Measurements from ENCODE around the gene SMYD5.

Gene SMYD5

GRCh38 chr2:73257425-73258125, 43.5 kb downstream of the SMYD5 start:
- H3K9me3 ChIP-seq (ENCODE audit: insufficient read depth, low read length), result no peaks in the 10 kb centered on the region
- H4K20me1 ChIP-seq (ENCODE audit: low read depth, low read length), result no peaks in the 10 kb centered on the region; the same call in 1 of the 2 replicates
- H3K4me3 ChIP-seq (ENCODE audit: insufficient read depth, low read length, poor library complexity, severe bottlenecking), result no peak overlapping the region
- H3K36me3 ChIP-seq (ENCODE audit: low read length), result no peaks in the 10 kb centered on the region; the same call in 1 of the 2 replicates
- TF ChIP-seq EZH2phosphoT487 (conservative IDR thresholded peaks at IDR 0.05; ENCODE audit: low read length), result no peak
- TF ChIP-seq, protein P1, sequence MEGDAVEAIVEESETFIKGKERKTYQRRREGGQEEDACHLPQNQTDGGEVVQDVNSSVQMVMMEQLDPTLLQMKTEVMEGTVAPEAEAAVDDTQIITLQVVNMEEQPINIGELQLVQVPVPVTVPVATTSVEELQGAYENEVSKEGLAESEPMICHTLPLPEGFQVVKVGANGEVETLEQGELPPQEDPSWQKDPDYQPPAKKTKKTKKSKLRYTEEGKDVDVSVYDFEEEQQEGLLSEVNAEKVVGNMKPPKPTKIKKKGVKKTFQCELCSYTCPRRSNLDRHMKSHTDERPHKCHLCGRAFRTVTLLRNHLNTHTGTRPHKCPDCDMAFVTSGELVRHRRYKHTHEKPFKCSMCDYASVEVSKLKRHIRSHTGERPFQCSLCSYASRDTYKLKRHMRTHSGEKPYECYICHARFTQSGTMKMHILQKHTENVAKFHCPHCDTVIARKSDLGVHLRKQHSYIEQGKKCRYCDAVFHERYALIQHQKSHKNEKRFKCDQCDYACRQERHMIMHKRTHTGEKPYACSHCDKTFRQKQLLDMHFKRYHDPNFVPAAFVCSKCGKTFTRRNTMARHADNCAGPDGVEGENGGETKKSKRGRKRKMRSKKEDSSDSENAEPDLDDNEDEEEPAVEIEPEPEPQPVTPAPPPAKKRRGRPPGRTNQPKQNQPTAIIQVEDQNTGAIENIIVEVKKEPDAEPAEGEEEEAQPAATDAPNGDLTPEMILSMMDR (IDR thresholded peaks at IDR 0.05; ENCODE audit: insufficient read depth, low read length, poor library complexity, severe bottlenecking), result no peak
- H3F3A ChIP-seq (ENCODE audit: insufficient read depth), result peaks cover 20% of the 10 kb centered on the region
- no peaks in the 10 kb centered on the region for H3K9me2 ChIP-seq (replicated peaks; ENCODE audit: insufficient read depth, low read length)
- H3K79me2 ChIP-seq (ENCODE audit: insufficient read depth, low read length), result no peaks in the 10 kb centered on the region
- H3K4me2 ChIP-seq (ENCODE audit: low read depth, low read length, poor library complexity, severe bottlenecking), result no peak overlapping the region
- no peak overlapping the region for H3K27ac ChIP-seq (ENCODE audit: low read depth, low read length)
- H3K9ac ChIP-seq (ENCODE audit: low read length), result no peak overlapping the region
- H2AFZ ChIP-seq (ENCODE audit: low read depth, low read length, severe bottlenecking), result no peak overlapping the region
- H3K27me3 ChIP-seq (ENCODE audit: low read length), result no peaks in the 10 kb centered on the region

DNA sequence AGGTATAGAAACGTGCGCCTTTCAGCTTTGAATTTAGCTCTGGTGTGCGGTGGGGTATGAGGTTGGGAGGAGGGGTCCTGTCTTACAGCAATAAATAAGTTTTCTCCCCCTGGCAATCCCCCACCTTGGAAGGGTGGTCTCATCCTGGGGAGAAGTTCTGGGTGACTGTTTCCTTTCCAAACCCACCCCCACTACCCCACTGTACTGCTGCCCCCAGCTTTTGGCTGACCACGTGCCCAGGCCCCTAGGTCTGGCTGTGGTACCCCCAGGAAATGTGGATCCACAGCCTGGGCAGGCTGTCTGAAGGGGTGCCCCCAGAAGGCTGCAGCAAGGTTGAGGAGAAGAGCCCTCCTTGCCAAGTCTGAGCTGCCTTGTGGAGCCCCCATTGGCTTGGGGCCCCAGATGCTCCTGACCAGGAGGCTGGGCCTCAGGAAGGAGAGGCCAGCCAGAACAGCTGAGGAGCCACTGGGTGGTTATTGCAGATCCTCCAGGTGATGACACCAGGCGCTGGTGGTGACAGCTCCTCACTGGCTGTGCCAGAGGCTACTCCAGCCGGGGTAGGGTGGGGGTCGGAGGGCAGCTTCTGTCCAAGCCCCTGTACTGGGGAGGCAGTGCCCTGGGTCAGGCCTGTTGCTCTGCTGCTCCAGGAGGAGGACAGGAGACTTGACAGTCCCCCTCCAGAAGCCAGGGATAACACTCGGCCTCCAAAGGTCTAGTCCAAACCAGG, 44.3 kb downstream of the SMYD5 start:
- Histone ChIP-seq H3K9ac (ENCODE audit: low read length) (no peak overlapping the region), H3K9me2 (replicated peaks; ENCODE audit: insufficient read depth, low read length) (no peaks in the 10 kb centered on the region), H3K9me3 (ENCODE audit: insufficient read depth, low read length) (no peaks in the 10 kb centered on the region), H2AFZ (ENCODE audit: low read depth, low read length, severe bottlenecking) (no peak overlapping the region), H4K20me1 (ENCODE audit: low read depth, low read length) (no peaks in the 10 kb centered on the region), H3F3A (ENCODE audit: insufficient read depth) (peaks cover 13% of the 10 kb centered on the region), H3K79me2 (ENCODE audit: insufficient read depth, low read length) (no peaks in the 10 kb centered on the region), H3K36me3 (ENCODE audit: low read length) (no peaks in the 10 kb centered on the region), H3K27me3 (ENCODE audit: low read length) (no peaks in the 10 kb centered on the region), H3K27ac (ENCODE audit: low read depth, low read length) (no peak overlapping the region), H3K4me3 (ENCODE audit: insufficient read depth, low read length, poor library complexity, severe bottlenecking) (no peak overlapping the region), H3K4me2 (ENCODE audit: low read depth, low read length, poor library complexity, severe bottlenecking) (no peak overlapping the region)
- TF ChIP-seq, protein P1 (IDR thresholded peaks at IDR 0.05; ENCODE audit: insufficient read depth, low read length, poor library complexity, severe bottlenecking), result no peak
- TF ChIP-seq EZH2phosphoT487 (conservative IDR thresholded peaks at IDR 0.05; ENCODE audit: low read length), result no peak

DNA sequence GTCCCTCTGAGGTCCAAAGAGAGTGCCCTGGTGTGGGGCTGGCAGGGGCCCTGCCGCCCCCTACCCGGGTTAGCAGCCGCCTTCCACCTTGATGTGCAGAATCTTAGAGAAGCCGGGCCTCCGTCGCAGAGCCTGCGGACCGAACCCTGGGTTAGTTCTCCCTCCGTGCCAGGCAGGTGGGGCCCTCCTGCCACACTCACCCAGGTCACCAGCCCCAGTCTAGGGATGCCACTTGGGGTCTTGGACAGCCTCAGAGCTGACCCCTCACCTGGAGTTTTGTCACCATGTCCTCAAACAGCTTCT, 44.8 kb downstream of the SMYD5 start:
- H3K9me3 ChIP-seq (ENCODE audit: insufficient read depth, low read length), result no peaks in the 10 kb centered on the region
- H4K20me1 ChIP-seq (ENCODE audit: low read depth, low read length), result no peaks in the 10 kb centered on the region
- no peak overlapping the region for H2AFZ ChIP-seq (ENCODE audit: low read depth, low read length, severe bottlenecking)
- H3K4me2 ChIP-seq (ENCODE audit: low read depth, low read length, poor library complexity, severe bottlenecking), result no peak overlapping the region
- no peaks in the 10 kb centered on the region for H3K27me3 ChIP-seq (ENCODE audit: low read length)
- H3K36me3 ChIP-seq (ENCODE audit: low read length), result no peaks in the 10 kb centered on the region
- H3K4me3 ChIP-seq (ENCODE audit: insufficient read depth, low read length, poor library complexity, severe bottlenecking), result no peak overlapping the region
- H3K27ac ChIP-seq (ENCODE audit: low read depth, low read length), result no peak overlapping the region
- no peak for TF ChIP-seq EZH2phosphoT487 (conservative IDR thresholded peaks at IDR 0.05; ENCODE audit: low read length)
- TF ChIP-seq, protein P1 (IDR thresholded peaks at IDR 0.05; ENCODE audit: insufficient read depth, low read length, poor library complexity, severe bottlenecking), result no peak
- no peaks in the 10 kb centered on the region for H3K79me2 ChIP-seq (ENCODE audit: insufficient read depth, low read length)
- H3K9ac ChIP-seq (ENCODE audit: low read length), result no peak overlapping the region
- no peaks in the 10 kb centered on the region for H3K9me2 ChIP-seq (replicated peaks; ENCODE audit: insufficient read depth, low read length)
- peaks cover 8% of the 10 kb centered on the region; the same call in 1 of the 2 replicates for H3F3A ChIP-seq (ENCODE audit: insufficient read depth)
